Glutamatergic neuron (in vitro differentiated cells): Measurements from ENCODE around the gene FLT1. TPM values are rescaled to one million over a fixed set of nuclear protein-coding genes. Genes with fewer than 3 reads are reported as not detected.

Source experiments
- DNase-seq: peaks from one replicate; pipeline ENCODE4 v3.0.0; 2022
- H3K27ac Mint-ChIP-seq: one replicate; pipeline ENCODE4 v1.8.0; 2020; ENCODE audit warnings: mild to moderate bottlenecking, mixed read lengths, inconsistent platforms; ENCODE audit not compliant: unreplicated experiment
- H3K27me3 Mint-ChIP-seq: one replicate; pipeline ENCODE4 v1.8.0; 2020; ENCODE audit warnings: mild to moderate bottlenecking, moderate library complexity, mixed read lengths, inconsistent platforms; ENCODE audit not compliant: unreplicated experiment
- H3K36me3 Mint-ChIP-seq: one replicate; pipeline ENCODE4 v1.8.0; 2020; ENCODE audit warnings: mild to moderate bottlenecking, mixed read lengths, inconsistent platforms; ENCODE audit not compliant: unreplicated experiment
- H3K4me1 Mint-ChIP-seq: one replicate; pipeline ENCODE4 v1.8.0; 2020; ENCODE audit warnings: mild to moderate bottlenecking, low read depth, mixed read lengths, inconsistent platforms; ENCODE audit not compliant: unreplicated experiment
- H3K4me3 Mint-ChIP-seq: one replicate; pipeline ENCODE4 v1.8.0; 2020; ENCODE audit warnings: mild to moderate bottlenecking, mixed read lengths, inconsistent platforms; ENCODE audit not compliant: unreplicated experiment
- H3K9me3 Mint-ChIP-seq: one replicate; pipeline ENCODE4 v1.8.0; 2020; ENCODE audit warnings: mild to moderate bottlenecking, moderate library complexity, mixed read lengths, inconsistent platforms; ENCODE audit not compliant: unreplicated experiment
- total RNA-seq: library from RNA; stranded (reverse); fragmentation: NEBNext Ultra II Directional; extraction: Animal tissue kit (Norgen Biotek cat#: 25700); gene quantifications from one replicate; pipeline ENCODE4 v1.2.1, GENCODE V29; 2021; ENCODE audit not compliant: unreplicated experiment
- TF ChIP-seq, protein P1 (sequence below): fragments of 200-600 bp; sonication (generic); IDR thresholded peaks from one replicate; pipeline ENCODE4 v1.5.0; 2021; ENCODE audit not compliant: partially characterized antibody, unreplicated experiment

Gene FLT1
- total RNA-seq, 1 donor from 2014 or later, result 49.8 TPM

DNA sequence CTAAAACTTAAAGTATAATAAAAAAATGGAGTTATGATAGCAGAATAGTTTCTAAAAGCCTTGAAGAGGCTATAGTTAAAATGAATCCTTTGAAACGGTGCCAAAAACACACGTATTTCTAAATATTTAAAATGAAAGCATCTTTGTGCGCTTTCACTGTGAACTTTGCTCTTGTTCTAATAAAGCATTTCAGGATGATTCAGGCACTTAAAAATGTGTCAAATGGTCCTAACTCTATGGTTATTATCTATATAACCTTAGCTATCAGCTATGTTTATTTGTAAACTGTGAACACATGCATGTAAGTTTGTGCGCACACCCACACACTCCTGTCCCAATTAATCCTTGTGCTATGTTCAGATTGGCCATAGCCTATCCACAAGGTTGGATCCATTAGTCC is 124.5 kb downstream of the FLT1 start:
- H3K9me3 Mint-ChIP-seq, result no peaks in the 10 kb centered on the region
- peaks cover 2% of the 10 kb centered on the region for H3K27me3 Mint-ChIP-seq
- TF ChIP-seq, protein P1, sequence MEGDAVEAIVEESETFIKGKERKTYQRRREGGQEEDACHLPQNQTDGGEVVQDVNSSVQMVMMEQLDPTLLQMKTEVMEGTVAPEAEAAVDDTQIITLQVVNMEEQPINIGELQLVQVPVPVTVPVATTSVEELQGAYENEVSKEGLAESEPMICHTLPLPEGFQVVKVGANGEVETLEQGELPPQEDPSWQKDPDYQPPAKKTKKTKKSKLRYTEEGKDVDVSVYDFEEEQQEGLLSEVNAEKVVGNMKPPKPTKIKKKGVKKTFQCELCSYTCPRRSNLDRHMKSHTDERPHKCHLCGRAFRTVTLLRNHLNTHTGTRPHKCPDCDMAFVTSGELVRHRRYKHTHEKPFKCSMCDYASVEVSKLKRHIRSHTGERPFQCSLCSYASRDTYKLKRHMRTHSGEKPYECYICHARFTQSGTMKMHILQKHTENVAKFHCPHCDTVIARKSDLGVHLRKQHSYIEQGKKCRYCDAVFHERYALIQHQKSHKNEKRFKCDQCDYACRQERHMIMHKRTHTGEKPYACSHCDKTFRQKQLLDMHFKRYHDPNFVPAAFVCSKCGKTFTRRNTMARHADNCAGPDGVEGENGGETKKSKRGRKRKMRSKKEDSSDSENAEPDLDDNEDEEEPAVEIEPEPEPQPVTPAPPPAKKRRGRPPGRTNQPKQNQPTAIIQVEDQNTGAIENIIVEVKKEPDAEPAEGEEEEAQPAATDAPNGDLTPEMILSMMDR, result no peak
- peaks cover 9% of the 10 kb centered on the region for H3K4me1 Mint-ChIP-seq
- H3K4me3 Mint-ChIP-seq, result no peak overlapping the region
- H3K36me3 Mint-ChIP-seq, result no peaks in the 10 kb centered on the region
- no peak for DNase-seq
- no peak overlapping the region for H3K27ac Mint-ChIP-seq

DNA sequence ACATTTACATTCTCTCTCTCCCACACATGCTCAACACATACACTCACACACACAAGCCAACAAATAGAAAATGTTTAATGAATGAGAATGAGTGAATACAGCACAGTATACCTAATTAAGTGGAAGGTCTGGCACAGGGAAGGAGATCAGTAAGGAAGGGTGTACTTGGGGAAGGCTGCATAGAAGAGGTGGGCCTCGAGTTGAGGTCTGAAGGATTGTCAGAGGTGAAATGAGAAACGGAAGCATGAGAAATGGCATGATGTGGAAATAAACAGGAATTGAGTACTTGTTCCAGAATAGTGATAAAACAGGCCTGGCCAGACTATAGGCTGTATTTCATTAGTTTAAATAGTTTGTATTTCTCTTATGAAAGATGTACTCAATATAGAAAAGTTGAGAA is 136.2 kb downstream of the FLT1 start:
- H3K4me1 Mint-ChIP-seq, result peaks cover 23% of the 10 kb centered on the region
- H3K4me3 Mint-ChIP-seq, result no peak overlapping the region
- DNase-seq, result no peak
- no peak overlapping the region for H3K27ac Mint-ChIP-seq
- peaks cover 3% of the 10 kb centered on the region for H3K9me3 Mint-ChIP-seq
- H3K36me3 Mint-ChIP-seq, result no peaks in the 10 kb centered on the region
- no peaks in the 10 kb centered on the region for H3K27me3 Mint-ChIP-seq
- TF ChIP-seq, protein P1, result no peak

DNA sequence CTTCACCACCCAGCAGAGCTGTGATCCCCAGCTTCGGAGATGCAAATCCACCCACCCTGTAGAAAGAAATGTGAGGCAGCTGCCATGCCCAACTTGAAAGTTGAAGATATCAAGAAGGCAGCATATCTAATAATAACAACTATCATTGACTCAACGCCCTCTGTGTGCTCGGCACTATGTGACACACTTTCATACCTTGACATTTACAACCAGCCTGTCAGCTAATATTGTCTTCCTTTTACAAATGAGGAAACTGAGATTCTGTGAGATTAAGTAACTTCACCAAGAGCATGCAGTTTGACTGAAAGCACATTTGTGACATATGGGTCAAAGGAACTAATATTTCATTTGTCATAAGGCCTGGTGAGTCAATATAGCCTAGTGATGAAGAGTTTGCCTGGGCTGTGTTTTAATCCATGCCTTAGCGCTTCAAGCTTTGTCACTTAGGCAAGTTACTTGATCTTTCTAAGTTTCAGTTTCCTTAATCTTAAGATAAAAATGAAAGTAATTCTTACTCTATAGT is 137.0 kb downstream of the FLT1 start:
- Mint-ChIP-seq H3K27me3 (no peaks in the 10 kb centered on the region), H3K4me1 (peaks cover 23% of the 10 kb centered on the region), H3K36me3 (no peaks in the 10 kb centered on the region), H3K9me3 (peaks cover 3% of the 10 kb centered on the region), H3K4me3 (no peak overlapping the region), H3K27ac (no peak overlapping the region)
- TF ChIP-seq, protein P1, result no peak
- DNase-seq, result no peak

DNA sequence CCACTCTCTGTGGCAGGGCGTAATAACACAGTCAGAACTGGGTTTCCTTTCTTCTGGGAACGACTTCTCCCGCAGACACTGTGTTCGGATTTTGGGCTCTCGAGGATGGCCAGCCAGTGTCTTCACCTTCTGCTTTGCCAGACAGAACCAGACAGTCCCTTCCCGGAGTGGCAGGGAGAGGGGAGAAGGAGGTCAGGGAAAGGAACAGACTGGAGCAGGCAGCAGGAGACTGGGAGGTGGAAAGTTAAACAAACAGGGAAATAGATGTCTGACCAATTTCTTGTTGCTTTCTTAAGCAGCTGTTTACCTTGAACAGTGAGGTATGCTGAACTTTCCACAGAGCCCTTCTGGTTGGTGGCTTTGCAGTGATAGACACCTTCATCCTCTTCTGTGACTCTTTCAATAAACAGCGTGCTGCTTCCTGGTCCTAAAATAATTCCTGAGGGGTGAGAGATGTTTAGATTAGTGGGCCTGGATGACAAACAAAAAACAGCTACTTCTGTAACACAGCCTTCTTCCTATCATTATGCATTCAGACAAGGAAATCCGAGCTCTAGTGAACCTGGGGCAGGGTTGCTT is 137.6 kb downstream of the FLT1 start:
- H3K4me3 Mint-ChIP-seq, result peak overlapping the region; percentile 10
- H3K4me1 Mint-ChIP-seq, result peaks cover 23% of the 10 kb centered on the region
- no peak for DNase-seq
- TF ChIP-seq, protein P1, result no peak
- H3K27me3 Mint-ChIP-seq, result no peaks in the 10 kb centered on the region
- no peaks in the 10 kb centered on the region for H3K36me3 Mint-ChIP-seq
- peak overlapping the region; percentile 36 for H3K27ac Mint-ChIP-seq
- H3K9me3 Mint-ChIP-seq, result peaks cover 5% of the 10 kb centered on the region

DNA sequence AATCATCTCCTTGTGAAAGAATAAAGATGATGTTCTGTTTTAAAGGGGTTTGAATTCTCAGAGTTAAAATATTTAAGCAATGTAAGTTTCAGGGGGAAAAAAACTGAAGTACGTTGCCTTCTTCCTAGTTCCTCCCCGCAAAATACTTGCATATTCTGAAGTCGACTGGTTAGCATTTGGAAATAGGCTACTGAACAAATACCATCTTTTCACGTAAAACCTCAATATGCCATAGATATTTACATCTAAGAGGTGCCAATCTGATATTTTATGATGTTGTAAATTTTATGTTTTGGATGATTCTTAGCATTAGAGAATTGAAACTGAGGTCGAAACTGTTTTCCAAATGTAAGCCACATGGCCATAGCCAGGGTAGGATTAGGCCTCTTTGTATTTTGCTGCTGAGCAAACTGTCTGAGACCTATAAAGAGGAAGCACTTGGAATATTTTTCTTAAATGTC is 138.3 kb downstream of the FLT1 start:
- Mint-ChIP-seq H3K27ac (peak overlapping the region; percentile 25), H3K36me3 (no peaks in the 10 kb centered on the region), H3K4me3 (no peak overlapping the region), H3K9me3 (peaks cover 5% of the 10 kb centered on the region), H3K27me3 (no peaks in the 10 kb centered on the region), H3K4me1 (peaks cover 23% of the 10 kb centered on the region)
- DNase-seq, result no peak
- TF ChIP-seq, protein P1, result no peak
